Heart right ventricle (tissue), 16 donors: ENCODE measurements around the gene FARP2. TPM values are rescaled to one million over a fixed set of nuclear protein-coding genes. Genes with fewer than 3 reads are reported as not detected.
A peak's percentile ranks its signal among the peaks of the same experiment; 100 is the strongest.
"Not testable (repeated sequence)": the region's sequence is repeated elsewhere in the genome, so short reads cannot be mapped to it uniquely, and the experiment has no call there.

Experiments
- ATAC-seq, 8 donors: fragments of 200-7000 bp; cut with Tn5 transposase; one replicate each; pipeline ENCODE4 v1.9.1; 2020; ENCODE audit warnings: mild to moderate bottlenecking in 8 of 8, moderate library complexity in 8 of 8, moderate number of reproducible peaks in 1 of 8
- DNase-seq, 2 donors: peaks; one replicate each; pipeline ENCODE4 v3.0.0-alpha.2; 2020
- H3K27ac ChIP-seq, 10 donors: fragments of 200-600 bp; sonication (generic) in 2 of 10; one replicate each; pipeline versions ENCODE4 v1.5.0 to v1.8.0; 2020 to 2022; ENCODE audit warnings: mild to moderate bottlenecking in 3 of 10
- H3K27me3 ChIP-seq, 7 donors: fragments of 200-600 bp; one replicate each; pipeline ENCODE4 v1.8.0; 2021 to 2022; ENCODE audit warnings: mild to moderate bottlenecking in 2 of 7
- H3K36me3 ChIP-seq, 9 donors: fragments of 200-600 bp; sonication (generic) in 1 of 9; one replicate each; pipeline versions ENCODE4 v1.5.0 to v1.8.0; 2020 to 2022; ENCODE audit warnings: mild to moderate bottlenecking in 2 of 9
- H3K4me1 ChIP-seq, 9 donors: fragments of 200-600 bp; sonication (generic) in 1 of 9; one replicate each; pipeline versions ENCODE4 v1.5.0 to v1.8.0; 2020 to 2022; ENCODE audit warnings: mild to moderate bottlenecking in 4 of 9
- H3K4me3 ChIP-seq, 10 donors: fragments of 200-600 bp; sonication (generic) in 2 of 10; one replicate each; pipeline versions ENCODE4 v1.5.0 to v1.8.0; 2020 to 2022; ENCODE audit warnings: mild to moderate bottlenecking in 7 of 10, moderate library complexity in 2 of 10
- H3K9me3 ChIP-seq, 11 donors: fragments of 200-600 bp in 10 of 11; sonication (generic) in 2 of 11; one replicate each; pipeline versions ENCODE4 v1.5.0 to v1.8.0; 2013 to 2022; ENCODE audit warnings: mild to moderate bottlenecking in 2 of 11, control low read depth in 1 of 11, moderate library complexity in 1 of 11
- CTCF ChIP-seq, 9 donors: fragments of 200-600 bp; sonication (generic) in 2 of 9; IDR thresholded peaks; one replicate each; pipeline versions ENCODE4 v1.5.0 to v1.8.0; 2021 to 2022; ENCODE audit warnings: antibody characterized with exemption in 9 of 9, mild to moderate bottlenecking in 5 of 9, moderate library complexity in 1 of 9
- whole genome bisulfite sequencing, 2 donors: extraction: QIAGEN DNeasy Blood & Tissue Kit; methylation state at CpG; one replicate each; pipeline ENCODE4 v1.1.7; 2013; ENCODE audit warnings: inconsistent platforms in 1 of 2; 5-methylcytosine and 5-hydroxymethylcytosine counted together
- intact Hi-C, 10 donors: fragments of 100-400 bp; cut with DNase I; formaldehyde crosslinking; loops; one replicate each; pipeline versions ENCODE4 v1.11.1 to v1.14.2; 2022
- polyA plus RNA-seq, 2 donors: library from polyadenylated mRNA; stranded (reverse); fragments of 200-250 nt; gene quantifications; one replicate each; pipeline ENCODE4 v1.2.3, GENCODE V29; 2013
- total RNA-seq, 10 donors: library from RNA; stranded (reverse); fragmentation: NEBNext Ultra II Directional in 3 of 10; extraction: Animal tissue kit (Norgen Biotek cat#: 25700) in 3 of 10; gene quantifications; one replicate each; pipeline versions ENCODE4 v1.2.1 to v1.2.4, GENCODE V29; 2021 to 2023
- donor health status: Arrhythmogenic right ventricular cardiomyopathy.
- donor health status: ischemic (EF 13 %, LVEDD 7.1; RV severe dilation, severe dysfunction).
- donor health status: healthy with polysubstance abuse.
- donor health status: DM: no; HTN: yes; CAD: no.
- donor health status: DM: no; HTN: no; CAD: no.
- donor health status: ischemic (EF 25% LVEDD 6.9; RV normal size, moderate dysfunction).
- donor health status: ischemic (EF 25% LVEDD 5.7; RV mildly dilated, moderate dysfunction).
- donor health status: healthy.
- donor health status: DM: yes; HTN: yes; CAD: no.
- donor health status: Ischemic cardiomyopathy.
- donor health status: ischemic (EF 35%, LVEDD 5.7; RV mildly dilated, moderate dysfunction).
- donor health status: nonischemic (EF 11% LVEDD 7.7; RV severe dilation, severe dysfunction).
- donor health status: DM: yes; HTN: yes; CAD: no.
- donor health status: PGD.
- donor health status: ischemic (EF 29% LVEDD 5.4; RV normal size, mild dysfunction).
- donor health status: nonischemic (EF 23%, LVEDD 6.1; RV moderate dilation, normal function).

FARP2 gene
- total and polyA plus RNA-seq, 12 donors = 7.1 to 23.6 (median 19.3) TPM

- intact Hi-C loops = loop anchor here in 5 of 10 donors (2.0 to 5.0 kb wide), 4 partner anchors 35 to 44 kb away; no protein-coding TSS in a partner anchor
- Histone ChIP-seq H3K27ac (peak within 1 kb of the TSS; percentile 89 to 99 (median 96)), H3K36me3 (no peaks in the 10 kb centered on the region), H3K27me3 (no peaks in the 10 kb centered on the region), H3K4me3 (peak within 1 kb of the TSS; percentile 68 to 93 (median 76)), H3K9me3 (no peaks in the 10 kb centered on the region), H3K4me1 (peaks cover 8 to 80% (median 67%) of the 10 kb centered on the region in 9 donors)
- peak; percentile 45 to 74 (median 56) for ATAC-seq
- 0 to 1% methylated on average over 72 to 74 of the region's 75 CpGs for whole genome bisulfite sequencing, 2 donors
- DNase-seq = peak in 1 of 2 donors; percentile 73
- no peak for TF ChIP-seq CTCF (IDR thresholded peaks at IDR 0.05)
These were observed 40.0 kb upstream of the FARP2 start, which contains the start of gene SEPTIN2 for GRCh38 chr2:241315879-241316631. SEPTIN2 (plus strand) TSS chr2:241315925; CDS start chr2:241324233, 8,308 bp downstream.

GRCh38 chr2:241316825-241317224 is 39.3 kb upstream of the FARP2 start:
- Histone ChIP-seq H3K27me3 (no peaks in the 10 kb centered on the region), H3K27ac (peak overlapping the region; percentile 85 to 99 (median 94)), H3K4me3 (peak overlapping the region; percentile 63 to 93 (median 75)), H3K4me1 (peaks cover 11 to 80% (median 74%) of the 10 kb centered on the region in 9 donors), H3K36me3 (no peaks in the 10 kb centered on the region), H3K9me3 (no peaks in the 10 kb centered on the region)
- WGBS, 2 donors = 6 to 7% methylated on average over 4 of the region's 4 CpGs
- ATAC-seq (no peak), DNase-seq (no peak)
- no peak for TF ChIP-seq CTCF (IDR thresholded peaks at IDR 0.05)
- intact Hi-C loops = loop anchor here in 5 of 10 donors (2.0 to 5.0 kb wide), 3 partner anchors 34 to 45 kb away; no protein-coding TSS in a partner anchor

DNA sequence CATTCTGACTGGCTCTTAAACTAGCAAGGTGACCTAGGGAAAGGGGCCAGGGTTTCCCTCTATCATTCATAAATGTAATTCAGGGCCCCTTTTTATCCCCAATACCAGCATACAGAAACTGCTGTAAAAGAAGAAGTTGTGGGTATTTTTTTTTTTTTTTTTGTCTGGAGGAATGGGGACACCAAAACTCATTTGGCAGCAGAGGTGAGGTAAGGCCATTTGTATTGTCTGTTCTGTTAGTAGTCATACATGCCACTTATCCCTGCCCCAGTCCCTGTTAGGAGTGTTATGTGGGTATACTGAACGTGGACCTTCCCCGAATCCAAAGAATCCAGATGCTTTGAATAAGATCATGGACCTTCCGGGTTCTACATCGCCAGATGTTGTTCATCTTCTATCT is 38.7 kb upstream of the FARP2 start:
- H3K27ac ChIP-seq = peak overlapping the region in 7 of 10 donors; percentile 89 to 99 (median 95)
- TF ChIP-seq CTCF (IDR thresholded peaks at IDR 0.05) = no peak
- intact Hi-C loops = loop anchor here in 5 of 10 donors (2.0 to 5.0 kb wide), 3 partner anchors 33 to 45 kb away; no protein-coding TSS in a partner anchor

DNA sequence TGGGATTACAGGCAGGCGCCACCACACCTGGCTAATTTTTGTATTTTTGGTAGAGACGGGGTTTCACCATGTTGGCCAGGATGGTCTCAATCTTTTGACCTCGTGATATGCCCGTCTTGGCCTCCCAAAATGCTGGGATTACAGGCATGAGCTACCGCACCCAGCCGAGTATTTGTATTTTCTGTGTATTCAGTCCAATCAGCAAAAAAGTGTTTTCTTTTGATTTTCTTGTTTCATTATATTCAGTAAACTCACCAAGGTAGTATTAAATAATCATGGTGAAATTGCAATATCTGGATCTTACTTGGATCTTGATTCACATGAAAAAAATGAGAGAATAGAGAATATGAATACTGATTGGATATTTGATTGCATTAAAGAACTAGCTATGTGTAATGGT is 37.3 kb upstream of the FARP2 start:
- not testable (repeated sequence) for H3K27me3 ChIP-seq, H3K9me3 ChIP-seq, H3K27ac ChIP-seq, ATAC-seq, DNase-seq, H3K36me3 ChIP-seq
- 88 to 90% methylated on average over 6 of the region's 6 CpGs for WGBS, 2 donors
- Histone ChIP-seq H3K4me3 (peak overlapping the region in 1 of 10 donors; percentile 81), H3K4me1 (peaks cover 13 to 83% (median 79%) of the 10 kb centered on the region in 9 donors)
- intact Hi-C loops = loop anchor here in 5 of 10 donors (5.0 kb wide), 2 partner anchors 33 to 47 kb away; no protein-coding TSS in a partner anchor

More for the DNA sequence above, 38.7 kb upstream of the FARP2 start:
- Histone ChIP-seq H3K36me3 (no peaks in the 10 kb centered on the region), H3K27me3 (no peaks in the 10 kb centered on the region), H3K9me3 (no peaks in the 10 kb centered on the region), H3K4me1 (peaks cover 13 to 83% (median 78%) of the 10 kb centered on the region in 9 donors), H3K4me3 (peak overlapping the region in 9 of 10 donors; percentile 68 to 93 (median 76))
- ATAC-seq (no peak), DNase-seq (no peak)
- 46 to 52% methylated on average over 4 of the region's 4 CpGs for WGBS, 2 donors
